ENCODE data around the gene SYNE1.
"Not testable (repeated sequence)": the region's sequence is repeated elsewhere in the genome, so short reads cannot be mapped to it uniquely, and the experiment has no call there.

Gene SYNE1

DNA sequence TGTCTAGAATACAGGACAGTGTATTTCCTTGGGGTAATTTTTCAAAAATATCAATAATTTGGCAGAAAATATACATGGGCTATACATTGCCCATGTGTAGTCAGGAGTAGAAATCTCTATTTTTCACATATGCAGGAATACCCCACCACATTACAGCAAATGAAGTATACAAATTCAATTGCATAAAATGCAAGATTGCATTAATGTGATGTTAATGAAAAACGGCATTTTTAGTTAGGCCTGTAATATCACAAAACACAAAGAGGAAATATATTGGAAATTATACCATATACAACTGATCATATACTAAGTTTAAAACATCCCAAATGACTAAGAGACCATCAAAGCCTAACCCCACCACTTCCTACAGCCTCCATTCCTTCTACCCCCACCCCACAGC, 154.9 kb downstream of the SYNE1 start:
- no peak for DNase-seq (ENCODE audit: low read depth in 2 of 2)

- DNase-seq (ENCODE audit: low read depth in 2 of 2): no peak
These were observed 158.7 kb downstream of the SYNE1 start for GRCh38 chr6:152478377-152479010.

GRCh38 chr6:152474354-152474753, 162.8 kb downstream of the SYNE1 start:
- no peak for DNase-seq (ENCODE audit: low read depth in 2 of 2)

GRCh38 chr6:152472325-152472724, 164.8 kb downstream of the SYNE1 start:
- DNase-seq (ENCODE audit: low read depth in 2 of 2): no peak

- DNase-seq (ENCODE audit: low read depth in 2 of 2): no peak
These were observed 165.5 kb downstream of the SYNE1 start for GRCh38 chr6:152471456-152472265.

- no peak for DNase-seq (ENCODE audit: low read depth in 2 of 2)
These were observed 174.0 kb downstream of the SYNE1 start for GRCh38 chr6:152463164-152463563.

DNA sequence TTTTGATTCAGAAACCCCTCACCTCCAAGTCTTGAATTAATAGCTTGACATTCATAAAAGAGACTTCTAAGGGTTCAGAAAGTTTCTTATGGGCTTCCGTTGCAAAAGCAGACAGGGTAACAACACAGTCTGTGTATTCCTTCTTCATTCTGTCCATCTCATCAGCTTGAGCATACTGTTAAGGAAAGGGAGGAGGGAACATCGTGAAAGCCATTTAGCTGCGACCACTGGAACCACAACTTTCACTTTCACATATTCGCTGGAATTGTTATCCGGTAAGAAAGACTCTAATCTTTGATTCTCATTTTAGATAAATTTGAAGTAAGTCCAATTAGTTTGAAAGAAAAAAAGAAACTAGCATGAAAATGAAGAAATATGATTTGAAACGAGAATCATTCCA, 174.4 kb downstream of the SYNE1 start:
- DNase-seq (ENCODE audit: low read depth in 2 of 2): no peak

DNA sequence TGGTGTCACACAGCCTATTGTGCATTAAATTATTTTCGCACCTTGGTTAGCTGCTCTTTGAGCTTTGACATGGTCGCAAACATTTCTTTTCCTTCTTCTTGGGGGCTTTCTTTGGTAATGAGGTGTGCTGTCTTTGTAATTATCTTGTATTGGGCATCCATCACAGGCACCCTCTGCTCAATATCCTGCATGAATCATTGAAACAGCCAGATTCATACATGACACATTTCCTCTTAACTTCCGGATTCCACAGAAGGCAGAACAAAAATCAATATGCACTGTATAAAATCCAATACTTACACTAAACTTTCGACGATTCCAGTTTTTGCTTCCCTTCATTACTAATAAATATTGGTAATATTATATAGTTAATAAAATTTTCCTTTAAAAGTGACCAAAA, 175.6 kb downstream of the SYNE1 start:
- DNase-seq (ENCODE audit: low read depth in 2 of 2): no peak

DNA sequence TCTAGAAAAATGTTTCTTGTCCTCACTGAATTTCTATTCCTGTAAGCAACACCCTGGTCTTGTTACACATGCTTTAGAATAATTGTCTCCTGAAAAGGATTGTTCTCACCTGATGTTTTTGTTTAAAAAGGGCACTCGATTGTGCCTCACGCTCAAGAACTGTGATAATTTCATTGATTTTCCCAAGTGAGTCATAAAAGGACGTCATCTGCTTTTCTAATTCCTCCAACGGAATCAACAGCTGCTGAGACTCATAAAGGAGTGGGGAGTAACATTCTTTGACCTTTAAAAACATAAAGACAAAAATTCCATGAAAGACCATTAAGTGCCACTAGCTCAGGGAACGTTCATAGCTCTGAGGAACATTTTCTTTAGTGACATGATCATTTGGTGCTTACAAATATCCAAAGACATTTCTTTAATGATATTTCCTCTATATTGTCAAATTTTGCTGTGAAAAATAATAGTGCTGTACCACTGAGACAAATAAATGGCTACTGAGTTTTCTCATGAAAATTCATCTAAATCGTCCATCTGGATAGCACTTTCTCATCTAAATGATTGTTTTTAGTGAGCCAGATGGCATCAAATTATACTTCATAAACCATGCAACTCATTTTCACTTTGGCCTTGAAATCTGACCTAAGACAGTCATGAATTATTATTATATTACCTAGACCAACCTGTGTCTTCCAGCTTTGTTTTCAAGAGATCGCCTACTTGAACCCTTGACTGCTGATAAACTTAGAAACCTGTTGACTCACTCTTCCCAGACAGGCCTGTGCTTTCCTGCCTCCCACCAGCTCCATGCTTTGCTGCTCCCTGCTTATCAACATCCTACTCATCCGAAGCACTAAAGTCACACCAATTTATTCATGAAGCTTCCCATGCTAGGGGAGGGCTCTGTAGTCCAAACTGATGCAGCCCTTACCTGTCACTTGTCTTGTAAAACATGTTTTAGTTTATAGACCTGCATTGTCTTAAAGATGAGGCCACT, 178.2 kb downstream of the SYNE1 start:
- no peak for DNase-seq (ENCODE audit: low read depth in 2 of 2)

DNA sequence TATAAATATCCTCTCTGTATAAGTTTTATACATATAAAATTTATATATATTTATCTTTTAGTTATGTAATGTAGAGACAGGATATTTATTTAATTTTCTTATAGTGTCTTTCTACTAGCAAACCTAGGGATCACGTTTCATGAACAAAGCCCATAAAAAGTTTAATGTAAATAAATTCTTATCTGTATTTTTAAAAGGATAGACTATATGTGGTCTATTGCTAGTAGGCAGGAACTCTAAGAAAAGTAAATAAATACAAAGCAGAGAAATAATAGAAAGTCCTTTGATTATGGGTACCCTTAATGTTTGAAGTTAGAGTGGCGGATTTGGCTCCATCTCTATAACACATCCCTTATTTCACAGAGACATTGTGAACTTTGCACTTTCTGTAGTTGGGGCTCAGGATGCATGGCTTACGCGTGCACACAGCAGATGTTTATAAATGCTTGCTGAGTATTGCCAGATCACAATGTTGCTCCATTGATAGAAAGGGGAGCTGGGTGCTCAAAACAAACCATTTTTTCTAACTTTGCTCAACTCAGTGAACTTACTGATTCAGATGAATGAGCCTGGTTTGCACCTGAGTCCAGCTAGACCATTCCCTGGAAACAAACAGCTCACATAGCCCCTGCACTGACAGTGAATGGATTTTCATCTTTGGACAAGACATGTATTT, 179.1 kb downstream of the SYNE1 start:
- no peak for DNase-seq (ENCODE audit: low read depth in 2 of 2)

DNA sequence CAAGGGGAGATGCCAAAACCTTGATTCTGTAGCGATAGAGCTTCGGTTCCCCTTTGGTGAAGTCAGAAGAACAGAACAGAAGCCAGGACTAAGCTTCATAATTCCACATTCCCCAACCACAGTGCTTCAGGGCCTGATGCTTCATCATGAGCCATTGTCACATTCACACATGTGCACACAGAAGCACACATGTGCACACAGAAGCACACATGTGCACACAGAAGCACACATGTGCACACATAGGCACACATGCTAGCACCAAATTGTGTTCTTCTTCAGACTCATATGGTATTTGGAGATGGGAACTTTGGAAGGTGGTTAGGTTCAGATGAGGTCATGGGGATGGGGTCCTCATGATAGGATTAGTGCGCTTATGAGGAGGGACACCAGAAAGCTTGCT, 183.2 kb downstream of the SYNE1 start:
- DNase-seq (ENCODE audit: low read depth in 2 of 2): no peak

GRCh38 chr6:152453421-152453820, 183.7 kb downstream of the SYNE1 start:
- DNase-seq (ENCODE audit: low read depth in 2 of 2): no peak

DNA sequence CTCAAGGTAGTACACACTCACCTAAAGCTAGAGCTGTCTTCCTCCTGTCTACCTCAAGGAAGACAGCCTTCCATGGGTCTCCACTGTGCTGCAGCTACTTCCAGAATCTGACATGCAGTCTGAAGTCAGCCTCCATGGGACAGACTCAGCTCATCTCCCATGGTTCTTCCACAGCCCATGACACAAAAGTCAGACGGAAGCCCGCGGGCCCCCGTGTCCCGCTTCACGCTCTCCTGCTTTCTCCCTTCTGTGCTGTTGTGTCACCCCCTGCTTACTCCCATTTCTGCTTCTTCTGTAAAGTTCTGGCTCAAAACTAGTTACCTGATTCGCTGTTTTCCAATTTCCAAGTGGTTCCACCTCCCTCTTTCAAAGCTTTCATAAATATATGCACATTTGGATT, 184.5 kb downstream of the SYNE1 start:
- DNase-seq (ENCODE audit: low read depth in 2 of 2): no peak

GRCh38 chr6:152450519-152450918, 186.6 kb downstream of the SYNE1 start:
- no peak for DNase-seq (ENCODE audit: low read depth in 2 of 2)

- DNase-seq (ENCODE audit: low read depth in 2 of 2): no peak
These were observed 195.3 kb downstream of the SYNE1 start for GRCh38 chr6:152441902-152442301.

- no peak for DNase-seq (ENCODE audit: low read depth in 2 of 2)
These were observed 201.3 kb downstream of the SYNE1 start for GRCh38 chr6:152435816-152436215.

GRCh38 chr6:152432758-152433157, 204.4 kb downstream of the SYNE1 start:
- no peak for DNase-seq (ENCODE audit: low read depth in 2 of 2)

GRCh38 chr6:152428126-152428525, 209.0 kb downstream of the SYNE1 start:
- DNase-seq (ENCODE audit: low read depth in 2 of 2): no peak

DNA sequence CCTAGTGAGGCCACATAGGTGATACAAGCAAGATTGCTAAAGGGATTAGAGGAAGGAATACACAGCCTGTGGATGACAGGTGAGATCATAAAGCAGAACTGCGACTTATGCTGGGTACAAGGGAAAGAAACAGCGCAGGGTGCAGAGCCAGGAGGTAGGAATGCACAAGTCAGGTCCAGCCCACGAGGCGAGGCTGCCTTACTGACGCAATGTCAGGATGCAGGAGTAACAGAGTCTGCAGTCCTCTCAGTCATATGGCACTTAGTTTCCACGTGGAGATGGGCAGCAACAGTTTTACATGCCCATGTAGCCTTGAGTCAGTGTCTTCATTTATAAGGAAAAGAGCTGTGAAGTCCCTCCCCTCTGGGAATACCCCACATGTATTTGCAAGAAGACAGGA, 210.9 kb downstream of the SYNE1 start:
- DNase-seq (ENCODE audit: low read depth in 2 of 2): no peak

DNA sequence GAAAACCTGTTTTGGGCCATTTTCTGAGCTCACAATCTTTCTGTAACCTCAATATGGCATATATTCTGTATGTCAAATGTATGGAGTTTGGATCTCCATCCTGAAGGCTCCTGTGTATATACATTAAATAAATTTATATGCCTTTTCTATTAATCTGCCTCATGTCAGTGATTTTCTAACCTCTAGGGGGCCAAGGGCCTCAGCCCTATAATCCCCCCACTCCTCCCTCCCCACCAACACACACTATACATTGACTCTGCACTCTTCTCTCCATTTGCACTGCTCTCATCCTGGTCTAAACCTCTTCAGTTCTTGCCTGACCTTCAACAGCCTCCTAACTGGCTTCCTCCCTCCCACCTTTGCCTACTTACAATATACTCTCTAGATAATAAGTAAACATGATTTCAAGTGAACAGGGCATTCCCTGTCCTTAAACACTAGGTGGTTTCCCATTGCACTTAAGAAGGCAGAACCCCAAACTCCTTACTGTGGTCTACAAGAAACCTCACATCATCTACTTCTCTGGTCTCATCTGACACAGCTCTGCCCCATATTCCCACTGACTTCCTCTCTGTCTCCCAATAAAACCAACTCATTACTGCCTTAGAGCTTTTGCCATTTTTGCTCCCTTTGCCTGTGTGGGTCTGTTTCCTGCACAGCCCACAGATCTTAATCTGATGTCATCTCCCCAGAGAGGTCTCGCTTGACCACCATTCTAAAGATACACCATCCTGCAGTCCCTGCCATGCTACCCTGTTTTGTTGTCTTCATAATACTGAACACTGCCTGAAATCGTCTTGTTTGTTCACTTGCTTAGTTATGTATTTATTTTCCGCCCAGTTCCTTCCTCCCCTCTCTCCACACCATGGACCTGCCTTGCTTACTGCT, 213.7 kb downstream of the SYNE1 start:
- no peak for DNase-seq (ENCODE audit: low read depth in 2 of 2)

- DNase-seq (ENCODE audit: low read depth in 2 of 2): not testable (repeated sequence)
These were observed 215.7 kb downstream of the SYNE1 start for GRCh38 chr6:152421496-152421895.

Measured in stimulated activated CD8-positive, alpha-beta memory T cell treated with anti-CD3 and anti-CD28 coated beads, Interleukin-7, amount 100 ng/mL, for 1 hour (primary cell).